ENCODE data around the gene TEKT5. TPM values are rescaled to one million over a fixed set of nuclear protein-coding genes. Genes with fewer than 3 reads are reported as not detected.
A peak's percentile ranks its signal among the peaks of the same experiment; 100 is the strongest.
"Not testable (repeated sequence)": the region's sequence is repeated elsewhere in the genome, so short reads cannot be mapped to it uniquely, and the experiment has no call there.

Gene TEKT5
- total RNA-seq, 2 donors from 2014 or later = not detected

DNA sequence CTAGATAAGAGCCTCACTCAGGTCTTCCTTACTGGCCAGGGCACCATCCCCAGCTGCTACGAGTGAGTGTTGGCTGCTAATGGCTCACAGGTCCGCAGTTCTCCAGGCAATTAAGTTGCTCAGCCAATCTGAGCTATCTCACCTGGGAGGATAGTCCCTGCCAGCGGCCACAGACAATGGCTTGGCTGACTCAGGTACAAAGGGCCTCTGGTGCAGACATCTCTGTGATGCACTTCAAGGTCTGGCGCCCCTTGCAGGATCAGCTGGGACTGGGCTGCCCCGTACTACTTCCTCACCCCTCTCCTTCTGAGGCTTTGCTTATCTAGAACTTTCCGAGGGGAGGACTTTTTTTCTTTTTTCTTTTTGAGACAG lies 65.2 kb downstream of the TEKT5 start:
- Mint-ChIP-seq H3K36me3 (ENCODE audit: low read depth) (no peaks in the 10 kb centered on the region), H3K27me3 (peaks cover 12% of the 10 kb centered on the region)

DNA sequence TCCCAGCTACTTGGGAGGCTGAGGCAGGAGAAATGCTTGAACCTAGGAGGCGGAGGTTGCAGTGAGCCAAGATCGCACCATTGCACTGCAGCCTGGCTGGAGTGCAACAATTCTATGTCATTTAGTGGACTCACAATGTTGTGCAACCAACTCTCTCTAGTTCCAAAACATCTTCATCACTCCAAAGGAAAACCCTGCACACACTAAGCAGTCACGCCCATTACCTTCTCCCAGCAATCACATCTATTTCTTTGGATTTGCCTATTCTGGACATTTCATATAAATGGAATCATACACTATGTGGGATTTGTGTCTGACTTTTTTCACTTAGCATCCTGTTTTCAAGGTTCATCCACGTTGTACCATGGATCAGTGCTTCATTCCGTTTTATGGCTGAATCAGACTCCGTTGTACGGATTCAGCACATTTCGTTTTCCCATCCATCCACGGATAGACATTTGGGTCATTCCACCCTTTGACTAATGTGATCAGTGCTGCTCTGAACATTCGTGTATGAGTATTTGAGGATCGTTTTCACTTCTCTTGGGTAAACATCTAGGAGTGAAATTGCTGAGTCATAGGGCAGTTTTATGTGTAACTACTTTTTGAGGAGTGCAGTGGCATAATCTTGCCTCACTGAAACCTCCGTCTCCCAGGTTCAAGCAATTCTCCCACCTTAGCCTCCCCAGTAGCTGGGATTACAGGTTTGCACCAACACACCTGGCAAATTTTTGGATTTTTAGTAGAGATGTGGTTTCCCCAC lies 69.0 kb downstream of the TEKT5 start:
- H3K36me3 Mint-ChIP-seq (ENCODE audit: low read depth) = peaks cover 2% of the 10 kb centered on the region
- no peaks in the 10 kb centered on the region for H3K4me1 Mint-ChIP-seq
- DNase-seq (no peak), ATAC-seq (no peak)
- no peak overlapping the region for H3K27ac Mint-ChIP-seq
- H3K4me3 Mint-ChIP-seq = no peak overlapping the region
- H3K27me3 Mint-ChIP-seq = peaks cover 6% of the 10 kb centered on the region
- no peaks in the 10 kb centered on the region for H3K9me3 ChIP-seq (ENCODE audit: control insufficient read depth, low read length, poor library complexity, severe bottlenecking)

More for the DNA sequence above, 65.2 kb downstream of the TEKT5 start:
- Mint-ChIP-seq H3K4me1 (no peaks in the 10 kb centered on the region), H3K27ac (no peak overlapping the region), H3K4me3 (no peak overlapping the region)
- no peaks in the 10 kb centered on the region for H3K9me3 ChIP-seq (ENCODE audit: control insufficient read depth, low read length, poor library complexity, severe bottlenecking)
- ATAC-seq (no peak), DNase-seq (no peak)

DNA sequence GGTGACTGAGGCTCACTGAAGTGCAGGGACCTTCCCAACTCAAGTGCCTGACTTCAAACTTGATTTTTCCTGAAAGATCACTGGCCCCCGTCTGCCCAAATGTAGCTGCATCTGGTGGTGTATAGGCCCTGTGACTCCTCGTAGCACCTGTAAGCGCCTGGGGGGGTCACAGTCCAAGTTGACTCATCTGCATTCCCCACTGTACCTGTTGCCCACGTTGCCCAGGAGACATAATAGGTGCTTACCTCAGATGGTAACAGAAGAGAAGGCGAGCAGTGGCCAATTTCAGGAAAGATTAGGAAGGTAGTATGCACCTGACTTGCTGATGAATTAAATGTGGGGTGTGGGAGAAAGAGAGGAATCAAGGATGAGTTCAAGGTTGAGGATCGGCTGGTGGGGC lies 70.2 kb downstream of the TEKT5 start:
- no peak overlapping the region for H3K27ac Mint-ChIP-seq
- no peak overlapping the region for H3K4me3 Mint-ChIP-seq
- DNase-seq (no peak), ATAC-seq (no peak)
- no peaks in the 10 kb centered on the region for H3K9me3 ChIP-seq (ENCODE audit: control insufficient read depth, low read length, poor library complexity, severe bottlenecking)
- H3K4me1 Mint-ChIP-seq = no peaks in the 10 kb centered on the region
- peaks cover 14% of the 10 kb centered on the region for H3K27me3 Mint-ChIP-seq
- H3K36me3 Mint-ChIP-seq (ENCODE audit: low read depth) = peaks cover 2% of the 10 kb centered on the region

DNA sequence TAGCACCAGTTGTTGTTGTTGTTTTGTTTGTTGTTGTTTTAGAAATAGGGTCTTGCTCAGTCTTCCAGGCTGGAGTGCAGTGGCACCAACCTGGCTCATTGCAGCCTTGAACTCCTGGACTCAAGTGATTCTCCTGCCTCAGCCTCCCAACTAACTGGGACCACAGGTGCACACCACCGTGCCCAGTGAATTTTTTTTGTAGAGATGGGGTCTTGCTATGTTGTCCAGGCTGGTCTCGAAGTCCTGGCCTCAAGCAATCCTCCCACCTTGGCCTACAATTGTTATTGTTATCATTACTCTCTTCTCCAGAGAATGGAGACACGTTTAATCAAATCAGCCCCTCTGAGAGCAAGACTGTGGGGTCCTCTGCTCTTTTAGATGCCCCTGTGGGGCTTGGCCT lies 71.7 kb downstream of the TEKT5 start:
- H3K36me3 Mint-ChIP-seq (ENCODE audit: low read depth) = peaks cover 2% of the 10 kb centered on the region
- H3K4me1 Mint-ChIP-seq = no peaks in the 10 kb centered on the region
- no peak overlapping the region for H3K27ac Mint-ChIP-seq
- no peaks in the 10 kb centered on the region for H3K9me3 ChIP-seq (ENCODE audit: control insufficient read depth, low read length, poor library complexity, severe bottlenecking)
- DNase-seq (no peak), ATAC-seq (no peak)
- H3K27me3 Mint-ChIP-seq = peaks cover 28% of the 10 kb centered on the region
- H3K4me3 Mint-ChIP-seq = no peak overlapping the region

DNA sequence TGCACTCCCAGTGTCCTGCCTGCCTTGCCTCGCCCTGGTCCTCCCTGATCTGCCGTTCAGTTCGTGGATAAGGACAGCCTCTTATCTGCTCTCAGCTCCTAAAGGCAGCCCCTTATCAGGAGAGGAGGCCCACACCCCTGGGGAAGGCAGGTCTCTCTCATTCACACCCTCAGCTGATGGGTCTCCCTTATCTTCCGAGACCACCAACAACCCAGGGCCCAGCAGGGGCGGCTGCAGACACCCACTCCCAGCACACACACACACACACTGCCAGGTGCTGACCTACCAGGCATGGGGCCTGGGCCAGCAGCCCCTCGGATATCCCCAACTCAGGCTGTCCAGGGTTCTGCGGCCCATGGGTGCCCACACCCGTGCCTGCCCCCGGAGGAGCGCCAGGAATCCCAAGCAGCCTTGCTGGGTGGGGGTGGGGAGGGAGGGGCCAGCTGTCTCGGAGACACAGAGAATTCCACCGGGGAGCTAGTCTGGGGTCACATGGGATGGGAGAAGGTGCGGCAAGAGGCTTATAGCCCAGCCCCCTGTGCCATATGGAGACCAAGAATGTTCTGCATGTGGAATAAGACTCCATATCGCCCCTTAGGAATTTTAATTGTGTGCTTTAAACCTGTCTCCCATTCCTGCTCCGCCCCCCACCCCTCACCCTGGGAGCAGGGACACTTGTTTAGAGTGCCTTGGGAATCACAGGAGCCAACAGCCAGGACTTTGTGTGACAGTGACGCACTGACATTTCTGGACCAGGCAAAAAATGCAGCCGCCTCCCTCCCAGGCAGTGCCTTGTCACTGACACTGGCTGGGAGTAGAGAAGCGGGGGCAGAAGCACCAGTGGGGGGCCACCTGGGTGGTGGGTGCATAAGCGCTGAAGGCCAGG lies 72.5 kb downstream of the TEKT5 start:
- H3K4me1 Mint-ChIP-seq = no peaks in the 10 kb centered on the region
- H3K4me3 Mint-ChIP-seq = no peak overlapping the region
- H3K36me3 Mint-ChIP-seq (ENCODE audit: low read depth) = peaks cover 2% of the 10 kb centered on the region
- H3K9me3 ChIP-seq (ENCODE audit: control insufficient read depth, low read length, poor library complexity, severe bottlenecking) = no peaks in the 10 kb centered on the region
- no peak for ATAC-seq
- H3K27ac Mint-ChIP-seq = no peak overlapping the region
- no peak for DNase-seq
- peaks cover 34% of the 10 kb centered on the region for H3K27me3 Mint-ChIP-seq

DNA sequence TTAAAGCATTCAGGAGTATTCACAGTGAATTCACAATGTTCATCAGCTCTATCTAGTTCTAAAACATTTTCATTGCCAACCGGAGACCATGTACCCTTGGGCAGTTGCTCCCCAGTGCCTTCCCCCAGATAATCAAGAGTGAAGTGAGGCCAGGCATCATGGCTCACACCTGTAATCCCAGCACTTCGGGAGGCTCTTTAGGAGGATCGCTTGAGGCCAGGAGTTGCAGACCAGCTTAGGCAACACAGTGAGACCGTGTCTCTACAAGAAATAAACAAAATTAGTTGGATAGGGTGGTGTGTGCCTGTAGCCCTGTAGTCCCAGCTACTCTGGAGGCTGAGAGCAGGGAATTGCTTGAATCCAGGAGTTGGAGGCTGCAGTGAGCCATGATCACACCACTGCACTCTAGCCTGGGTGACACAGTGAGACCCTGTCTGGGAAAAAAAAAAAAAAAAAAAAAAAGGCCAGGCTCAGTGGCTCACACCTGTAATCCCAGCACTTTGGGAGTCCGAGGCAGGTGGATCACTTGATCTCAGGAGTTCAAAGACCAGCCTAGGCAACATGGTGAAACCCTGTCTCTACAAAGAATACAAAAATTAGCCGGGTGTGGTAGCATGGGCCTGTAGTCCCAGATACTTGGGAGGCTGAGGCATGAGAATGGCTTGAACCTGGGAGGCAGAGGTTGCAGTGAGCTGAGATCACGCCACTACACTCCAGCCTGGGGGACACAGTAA lies 73.3 kb downstream of the TEKT5 start:
- H3K9me3 ChIP-seq (ENCODE audit: control insufficient read depth, low read length, poor library complexity, severe bottlenecking); ATAC-seq; H3K36me3 Mint-ChIP-seq (ENCODE audit: low read depth); H3K27ac Mint-ChIP-seq; H3K4me1 Mint-ChIP-seq; DNase-seq; H3K4me3 Mint-ChIP-seq: not testable (repeated sequence)
- peaks cover 34% of the 10 kb centered on the region for H3K27me3 Mint-ChIP-seq

DNA sequence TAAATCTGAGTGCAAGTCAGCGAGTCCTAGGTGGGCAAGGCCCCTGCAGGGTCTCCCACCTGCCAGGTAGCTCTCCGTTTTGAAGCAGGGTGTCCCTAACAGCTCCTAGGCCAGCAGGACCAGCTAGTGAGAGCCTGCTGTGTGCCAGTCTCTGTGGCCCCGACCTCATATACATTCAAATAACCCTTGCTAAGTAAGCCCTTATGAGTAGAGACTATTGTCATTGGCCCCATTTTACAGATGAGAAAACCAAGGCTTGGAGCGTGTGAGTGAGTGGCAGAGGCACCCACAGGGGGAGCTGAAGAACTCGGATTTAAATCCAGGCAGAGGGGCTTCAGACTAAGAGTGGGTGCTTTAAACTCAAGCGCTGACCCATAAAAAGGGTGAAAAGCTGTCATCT lies 74.6 kb downstream of the TEKT5 start:
- Mint-ChIP-seq H3K27ac (no peak overlapping the region), H3K4me3 (no peak overlapping the region), H3K27me3 (peaks cover 40% of the 10 kb centered on the region), H3K4me1 (no peaks in the 10 kb centered on the region), H3K36me3 (ENCODE audit: low read depth) (peaks cover 2% of the 10 kb centered on the region)
- DNase-seq (no peak), ATAC-seq (no peak)
- H3K9me3 ChIP-seq (ENCODE audit: control insufficient read depth, low read length, poor library complexity, severe bottlenecking) = no peaks in the 10 kb centered on the region

DNA sequence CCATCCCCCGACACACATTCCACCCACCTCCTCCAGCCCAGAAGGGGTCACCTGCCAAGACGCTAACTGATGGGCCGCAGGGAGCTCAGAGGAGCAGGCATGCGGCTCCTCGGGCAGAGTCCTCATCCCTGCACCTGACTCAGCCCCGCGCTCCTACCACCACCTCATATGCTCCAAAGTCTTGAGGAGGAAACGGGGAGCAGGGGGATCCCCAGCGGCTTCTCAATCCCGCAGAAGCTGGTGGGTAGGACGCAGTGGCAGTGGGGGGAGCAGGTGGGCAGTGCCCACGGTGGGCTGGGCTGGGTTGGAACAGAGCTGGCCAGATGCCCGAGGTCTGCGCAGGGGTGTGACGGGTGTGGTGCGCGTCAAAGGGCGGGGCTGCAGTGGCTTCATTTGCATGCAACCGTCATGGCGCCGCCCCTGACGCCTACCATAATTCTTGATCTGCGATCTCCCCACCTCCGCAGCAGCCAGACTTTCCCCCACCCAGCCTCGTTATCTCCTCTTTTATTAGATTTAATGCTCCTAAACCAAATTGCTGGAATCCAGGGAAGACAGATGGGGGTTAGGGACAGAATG lies 75.4 kb downstream of the TEKT5 start:
- DNase-seq (no peak), ATAC-seq (no peak)
- H3K27me3 Mint-ChIP-seq = peaks cover 40% of the 10 kb centered on the region
- no peak overlapping the region for H3K27ac Mint-ChIP-seq
- no peak overlapping the region for H3K4me3 Mint-ChIP-seq
- no peaks in the 10 kb centered on the region for H3K9me3 ChIP-seq (ENCODE audit: control insufficient read depth, low read length, poor library complexity, severe bottlenecking)
- H3K4me1 Mint-ChIP-seq = no peaks in the 10 kb centered on the region
- H3K36me3 Mint-ChIP-seq (ENCODE audit: low read depth) = peaks cover 2% of the 10 kb centered on the region

DNA sequence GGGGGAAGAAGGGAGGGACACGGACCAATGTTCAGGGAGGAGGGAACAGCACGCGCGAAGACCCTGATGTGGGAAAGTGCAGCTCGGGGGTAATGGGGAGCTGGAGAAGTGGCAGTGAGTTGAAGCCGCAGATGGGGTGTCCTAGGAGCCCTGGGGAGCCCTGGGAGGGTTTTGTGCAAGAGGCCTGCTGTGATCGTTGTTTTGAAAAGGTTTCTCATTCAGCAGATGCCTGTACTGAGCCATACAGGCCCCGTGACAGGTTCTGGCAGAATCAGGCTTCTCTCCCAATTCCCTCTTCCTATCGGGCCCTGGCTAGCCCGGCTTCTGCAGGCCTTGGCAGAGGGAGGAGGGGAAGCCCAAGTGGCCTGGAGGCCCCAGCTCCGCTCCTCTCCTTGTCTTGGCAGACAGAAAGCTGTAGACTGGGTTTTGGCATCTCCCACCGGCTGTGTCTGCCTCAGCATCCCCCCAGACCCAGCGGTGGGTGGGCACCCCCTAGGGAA lies 76.0 kb downstream of the TEKT5 start:
- Mint-ChIP-seq H3K27me3 (peaks cover 45% of the 10 kb centered on the region), H3K27ac (no peak overlapping the region), H3K36me3 (ENCODE audit: low read depth) (no peaks in the 10 kb centered on the region), H3K4me3 (peak overlapping the region; percentile 46), H3K4me1 (no peaks in the 10 kb centered on the region)
- ATAC-seq (no peak), DNase-seq (no peak)
- H3K9me3 ChIP-seq (ENCODE audit: control insufficient read depth, low read length, poor library complexity, severe bottlenecking) = no peaks in the 10 kb centered on the region

DNA sequence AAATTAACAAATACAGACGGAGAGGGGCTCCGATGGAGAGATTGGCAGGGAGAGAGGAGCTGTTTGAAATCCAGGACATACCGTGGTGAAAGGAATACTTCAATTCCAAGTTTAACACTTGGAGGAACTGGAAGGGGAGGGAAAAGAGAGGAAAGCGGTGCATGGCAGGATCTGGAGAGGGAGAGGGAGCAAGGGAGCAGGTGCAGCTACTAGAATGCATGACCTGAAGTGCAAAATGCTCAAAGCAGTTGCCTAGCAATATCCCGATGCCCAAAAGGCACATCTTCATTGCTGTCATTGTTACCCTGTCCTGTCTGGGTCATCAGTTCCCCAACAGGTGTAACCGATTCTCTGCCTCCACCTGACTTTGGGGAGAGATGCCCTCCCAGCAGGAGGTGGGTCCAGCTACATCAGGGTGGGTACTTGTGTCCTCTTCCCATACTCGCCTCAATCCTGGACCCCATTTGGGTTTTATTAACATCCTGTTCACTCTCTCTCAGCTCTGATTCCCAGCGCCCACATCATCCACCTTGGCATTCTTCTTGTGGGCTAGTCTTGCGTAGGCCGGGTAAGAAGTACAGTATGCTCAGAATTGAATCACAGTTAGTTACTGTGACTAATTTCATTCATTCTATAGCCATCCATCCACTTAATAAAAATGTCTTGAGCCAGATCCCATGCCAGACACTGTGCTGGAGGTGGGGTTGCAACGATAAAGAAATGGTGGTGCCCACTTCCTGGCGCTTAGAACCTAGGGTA lies 76.9 kb downstream of the TEKT5 start:
- Mint-ChIP-seq H3K27me3 (peaks cover 50% of the 10 kb centered on the region), H3K27ac (no peak overlapping the region), H3K36me3 (ENCODE audit: low read depth) (no peaks in the 10 kb centered on the region), H3K4me3 (no peak overlapping the region), H3K4me1 (no peaks in the 10 kb centered on the region)
- DNase-seq (no peak), ATAC-seq (no peak)
- no peaks in the 10 kb centered on the region for H3K9me3 ChIP-seq (ENCODE audit: control insufficient read depth, low read length, poor library complexity, severe bottlenecking)

DNA sequence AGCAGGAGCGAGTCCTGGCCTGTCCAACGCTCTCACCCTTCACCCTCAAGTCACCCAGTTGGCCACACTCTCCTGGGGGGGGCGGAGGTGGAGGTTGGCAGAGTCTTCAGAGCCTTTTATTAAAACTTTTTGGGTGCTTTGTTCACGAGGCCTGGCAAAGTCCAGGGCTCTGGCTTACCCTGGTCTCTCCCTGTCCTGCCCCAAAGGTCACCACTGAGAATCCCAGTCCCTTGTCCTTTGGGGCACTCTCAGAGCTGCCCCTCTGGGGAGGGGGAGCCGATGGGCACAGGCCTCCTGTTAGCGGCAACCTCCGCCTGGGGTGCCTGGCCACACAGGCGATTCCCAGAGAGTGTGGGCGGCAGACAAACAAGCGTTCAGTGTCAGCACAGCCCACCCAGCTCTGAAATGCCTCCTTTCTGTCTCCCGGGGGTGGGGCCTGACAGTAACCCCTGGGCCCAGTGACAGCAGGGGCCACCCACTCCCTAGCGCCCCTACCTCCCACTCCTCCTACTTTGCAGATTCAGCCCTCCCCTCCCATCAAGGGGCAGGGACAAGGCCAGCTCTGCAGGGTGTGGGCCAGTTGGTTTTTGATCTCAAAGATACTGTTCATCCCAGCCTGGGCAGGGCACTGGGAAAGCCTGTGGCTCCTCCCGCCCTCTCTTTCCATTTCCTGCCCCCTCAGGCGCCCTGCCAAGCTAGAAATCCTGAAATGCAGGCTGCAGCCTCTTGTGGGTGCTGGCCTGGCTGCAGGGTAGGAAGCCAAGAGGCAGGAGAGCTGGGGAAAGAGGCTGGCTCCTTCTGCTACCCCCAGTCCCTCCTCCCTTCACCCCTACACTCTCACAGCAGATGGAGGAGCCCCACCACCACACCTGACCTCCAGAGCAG lies 77.7 kb downstream of the TEKT5 start:
- no peak for DNase-seq
- Mint-ChIP-seq H3K27ac (no peak overlapping the region), H3K27me3 (peaks cover 55% of the 10 kb centered on the region), H3K4me3 (no peak overlapping the region), H3K36me3 (ENCODE audit: low read depth) (no peaks in the 10 kb centered on the region), H3K4me1 (no peaks in the 10 kb centered on the region)
- H3K9me3 ChIP-seq (ENCODE audit: control insufficient read depth, low read length, poor library complexity, severe bottlenecking) = no peaks in the 10 kb centered on the region
- ATAC-seq = no peak

DNA sequence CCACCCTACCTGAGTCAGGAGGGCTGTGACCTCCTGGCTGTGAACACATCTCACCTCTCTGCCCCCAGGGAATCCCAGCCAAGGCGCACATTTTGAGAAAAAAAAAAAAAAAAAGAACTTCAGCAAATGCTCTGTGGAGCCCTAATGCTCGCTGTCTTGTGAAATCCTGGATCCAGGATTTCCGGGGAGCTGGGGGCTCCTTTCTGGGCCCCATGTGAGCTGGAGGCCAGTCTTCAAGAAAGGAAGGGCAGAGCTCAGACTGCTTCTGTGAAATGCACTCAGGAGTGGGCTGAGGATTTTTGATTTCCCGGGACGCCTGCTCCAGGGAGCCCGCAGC lies 78.3 kb downstream of the TEKT5 start:
- Mint-ChIP-seq H3K4me1 (no peaks in the 10 kb centered on the region), H3K36me3 (ENCODE audit: low read depth) (no peaks in the 10 kb centered on the region), H3K27ac (no peak overlapping the region), H3K4me3 (no peak overlapping the region), H3K27me3 (peaks cover 60% of the 10 kb centered on the region)
- no peak for ATAC-seq
- no peak for DNase-seq
- no peaks in the 10 kb centered on the region for H3K9me3 ChIP-seq (ENCODE audit: control insufficient read depth, low read length, poor library complexity, severe bottlenecking)

All from T-helper 17 cell (primary cell).